IPS-18a (cell line): Measurements from ENCODE around the gene TBX5.

Experiments used
- H3K27ac ChIP-seq: one replicate; pipeline ENCODE4 v1.5.1; 2013; ENCODE audit warnings: low read length
- H3K27me3 ChIP-seq: one replicate; pipeline ENCODE4 v1.6.1; 2013; ENCODE audit warnings: mild to moderate bottlenecking, low read length; ENCODE audit not compliant: control insufficient read depth, insufficient read depth
- H3K36me3 ChIP-seq: one replicate; pipeline ENCODE4 v1.6.1; 2013; ENCODE audit warnings: low read depth, low read length; ENCODE audit not compliant: control insufficient read depth
- H3K4me1 ChIP-seq: one replicate; pipeline ENCODE4 v1.6.1; 2013; ENCODE audit warnings: low read depth, low read length; ENCODE audit not compliant: control insufficient read depth
- H3K4me3 ChIP-seq: one replicate; pipeline ENCODE4 v1.5.1; 2013; ENCODE audit warnings: low read length
- H3K9ac ChIP-seq: one replicate; pipeline ENCODE4 v1.6.1; 2013; ENCODE audit warnings: mild to moderate bottlenecking, low read length, moderate library complexity
- H3K9me3 ChIP-seq: one replicate; pipeline ENCODE4 v1.6.1; 2013; ENCODE audit warnings: low read depth, low read length; ENCODE audit not compliant: control insufficient read depth

The TBX5 gene

DNA sequence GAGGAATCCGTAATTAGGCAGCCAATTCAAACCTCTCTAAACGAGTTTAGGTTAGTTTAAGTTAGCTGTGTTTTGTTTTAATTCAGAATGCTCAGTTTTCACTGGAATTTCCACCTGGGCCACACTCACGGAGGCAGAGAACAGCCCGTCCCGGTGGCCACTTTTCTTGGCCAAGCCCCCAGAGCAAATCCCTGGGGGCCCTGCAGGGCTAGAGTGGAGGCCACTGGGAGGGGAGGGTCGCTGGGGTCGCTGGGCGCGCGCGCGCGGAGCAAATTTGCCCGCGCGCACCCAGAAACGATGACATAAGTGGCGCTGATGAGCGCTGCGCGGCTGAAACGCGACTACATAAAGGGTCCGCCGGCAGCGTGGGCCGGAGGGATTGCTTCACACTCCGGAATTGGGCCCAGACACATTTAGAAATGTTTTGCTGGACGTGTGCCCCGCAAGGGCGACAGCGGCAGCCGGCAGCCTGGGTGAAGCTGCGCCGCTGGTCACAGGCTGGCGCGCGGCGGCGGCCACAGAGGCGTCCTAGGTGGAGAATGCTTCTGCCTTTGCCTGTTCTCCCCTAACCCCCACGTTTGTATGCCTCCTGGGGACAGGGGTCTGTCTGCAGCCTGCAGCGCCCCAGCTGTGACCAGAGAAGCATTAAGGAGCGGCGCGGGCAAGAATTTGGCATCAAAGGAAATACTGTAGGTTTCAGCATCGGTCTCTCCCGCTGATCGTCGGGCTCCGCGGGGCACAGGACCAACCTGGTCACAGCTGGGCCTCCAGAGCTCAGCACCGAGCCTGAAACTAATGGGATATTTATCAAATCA, 37.9 kb upstream of the TBX5 start:
- Histone ChIP-seq H3K36me3 (no peaks in the 10 kb centered on the region), H3K4me1 (peaks cover 14% of the 10 kb centered on the region), H3K27ac (no peak overlapping the region), H3K4me3 (no peak overlapping the region), H3K9me3 (peaks cover 8% of the 10 kb centered on the region), H3K27me3 (peaks cover 100% of the 10 kb centered on the region), H3K9ac (no peak overlapping the region)

DNA sequence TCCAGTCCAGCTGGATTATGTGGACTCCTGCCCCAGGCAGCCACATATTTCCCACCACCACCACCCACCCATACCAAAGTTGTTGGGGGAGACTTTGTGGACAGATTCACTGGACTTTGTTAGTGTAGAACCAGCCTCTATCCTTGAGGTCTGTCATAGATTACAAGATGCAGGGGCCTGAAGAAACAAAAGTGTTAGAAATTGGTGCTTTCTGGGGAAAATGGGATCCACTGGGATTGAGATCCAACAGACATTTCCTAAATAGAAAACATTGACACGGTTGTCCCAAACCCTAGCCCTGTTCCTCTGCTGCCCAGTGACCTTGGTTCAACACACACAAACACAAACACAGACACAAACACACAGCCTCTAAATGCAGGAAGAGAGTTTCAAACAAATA, 36.6 kb upstream of the TBX5 start:
- Histone ChIP-seq H3K4me3 (no peak overlapping the region), H3K27ac (no peak overlapping the region), H3K27me3 (peaks cover 100% of the 10 kb centered on the region), H3K4me1 (peaks cover 8% of the 10 kb centered on the region), H3K9me3 (peaks cover 8% of the 10 kb centered on the region), H3K9ac (no peak overlapping the region), H3K36me3 (no peaks in the 10 kb centered on the region)

- no peak overlapping the region for H3K27ac ChIP-seq
- peaks cover 8% of the 10 kb centered on the region for H3K4me1 ChIP-seq
- H3K27me3 ChIP-seq, result peaks cover 100% of the 10 kb centered on the region
- H3K9ac ChIP-seq, result no peak overlapping the region
- H3K4me3 ChIP-seq, result no peak overlapping the region
- H3K9me3 ChIP-seq, result peaks cover 8% of the 10 kb centered on the region
- H3K36me3 ChIP-seq, result no peaks in the 10 kb centered on the region
Observed at GRCh38 chr12:114441545-114441944, 35.6 kb upstream of the TBX5 start.

DNA sequence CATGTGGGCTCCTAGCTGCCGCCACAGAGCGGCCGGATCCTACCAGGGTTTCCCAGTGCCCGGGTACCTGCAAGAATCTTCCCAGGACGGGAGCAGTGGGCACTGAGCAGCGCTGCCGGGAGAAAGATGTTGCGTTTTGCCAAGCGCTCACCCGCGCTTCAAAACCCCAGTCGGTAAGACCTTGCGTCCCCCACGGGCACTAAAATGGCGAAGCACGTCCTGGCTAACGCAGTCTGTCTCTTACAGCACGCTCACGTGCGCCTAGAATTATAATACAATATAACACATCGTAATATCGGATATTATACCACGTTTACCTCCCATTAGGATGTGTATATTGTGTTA, 35.1 kb upstream of the TBX5 start:
- Histone ChIP-seq H3K9ac (no peak overlapping the region), H3K36me3 (no peaks in the 10 kb centered on the region), H3K27ac (no peak overlapping the region), H3K27me3 (peaks cover 100% of the 10 kb centered on the region), H3K4me3 (no peak overlapping the region), H3K4me1 (peaks cover 8% of the 10 kb centered on the region), H3K9me3 (peaks cover 4% of the 10 kb centered on the region)

DNA sequence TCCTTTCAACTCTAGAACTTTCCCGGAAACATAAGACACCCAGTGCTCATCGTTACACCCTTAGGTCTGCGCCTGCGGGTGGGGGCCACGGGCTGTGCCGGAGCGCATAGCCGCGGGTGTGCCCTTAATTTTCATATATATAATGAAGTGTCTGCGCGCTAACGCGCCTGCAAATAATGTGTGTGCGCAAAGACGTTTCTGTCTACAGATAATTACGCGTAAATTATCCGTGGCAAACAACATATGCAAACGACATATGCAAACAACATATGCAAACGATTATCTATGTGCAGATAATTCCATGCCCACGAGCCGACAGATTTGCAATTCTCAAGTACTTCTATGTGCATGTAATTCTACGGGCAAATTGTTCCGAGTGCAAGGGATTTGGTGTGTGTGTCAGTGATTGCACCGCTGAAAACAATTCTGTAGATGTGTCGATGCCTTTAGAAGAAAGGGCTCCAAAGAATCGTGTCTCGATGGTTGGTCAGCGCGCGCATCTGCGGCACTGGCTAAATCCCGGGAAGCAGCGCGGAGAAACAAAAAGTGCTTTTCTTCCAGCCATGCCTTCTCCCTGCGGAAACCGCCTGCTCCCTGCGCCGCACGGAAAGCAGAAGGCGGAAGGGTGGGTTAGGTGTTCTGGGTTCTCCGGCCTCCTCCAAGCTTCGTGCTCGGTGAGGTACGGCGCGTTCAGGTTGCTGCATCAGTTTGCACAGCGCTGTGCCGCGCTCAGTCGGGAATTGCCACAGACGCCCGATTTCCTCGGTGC, 34.5 kb upstream of the TBX5 start:
- Histone ChIP-seq H3K9ac (no peak overlapping the region), H3K4me1 (peaks cover 8% of the 10 kb centered on the region), H3K4me3 (no peak overlapping the region)

DNA sequence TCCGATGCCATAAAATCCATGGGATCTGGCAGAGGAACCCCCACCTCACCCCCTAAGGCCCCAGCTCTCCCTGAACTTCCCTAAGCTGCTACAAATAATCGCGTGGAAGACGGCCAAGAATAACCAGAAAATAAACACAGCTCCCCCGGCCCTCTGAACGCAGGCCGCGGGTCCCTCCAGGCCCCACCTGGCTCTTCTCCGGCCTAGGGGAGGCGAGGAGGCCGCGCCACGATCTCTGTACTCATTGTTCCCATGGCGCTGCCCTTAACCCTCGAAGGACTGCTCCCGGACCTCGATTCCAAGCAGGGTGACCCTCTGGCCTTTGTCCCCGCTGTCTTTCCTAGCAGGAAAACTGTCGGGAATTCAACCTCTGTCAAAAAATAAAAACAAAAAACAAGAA, 33.9 kb upstream of the TBX5 start:
- peaks cover 100% of the 10 kb centered on the region for H3K27me3 ChIP-seq
- peaks cover 8% of the 10 kb centered on the region for H3K4me1 ChIP-seq
- no peak overlapping the region for H3K9ac ChIP-seq
- no peak overlapping the region for H3K27ac ChIP-seq
- peaks cover 4% of the 10 kb centered on the region for H3K9me3 ChIP-seq
- no peak overlapping the region for H3K4me3 ChIP-seq
- no peaks in the 10 kb centered on the region for H3K36me3 ChIP-seq

More for the DNA sequence above, 34.5 kb upstream of the TBX5 start:
- peaks cover 4% of the 10 kb centered on the region for H3K9me3 ChIP-seq
- no peak overlapping the region for H3K27ac ChIP-seq
- peaks cover 100% of the 10 kb centered on the region for H3K27me3 ChIP-seq
- H3K36me3 ChIP-seq, result no peaks in the 10 kb centered on the region

DNA sequence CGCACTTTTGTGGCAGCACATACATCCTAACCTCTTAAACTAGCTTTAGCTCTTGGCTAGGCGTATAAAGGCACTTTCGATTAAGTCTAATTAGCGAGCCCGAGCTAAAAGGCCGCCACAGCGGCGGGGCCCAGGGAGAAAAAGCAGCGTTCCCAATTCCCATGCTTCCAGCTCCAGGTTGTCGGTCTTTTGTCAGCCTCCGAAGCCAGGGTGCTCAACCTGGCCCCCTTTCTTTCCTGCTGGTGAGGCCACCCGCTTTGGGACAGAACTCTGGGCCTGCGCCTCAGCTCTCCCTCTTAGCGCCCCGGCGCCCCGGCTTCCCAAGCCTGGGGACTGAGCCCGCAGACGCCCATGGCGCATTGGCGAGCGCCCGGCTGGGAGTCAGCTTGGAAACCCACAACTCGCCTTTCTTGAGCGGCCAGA, 33.3 kb upstream of the TBX5 start:
- peaks cover 4% of the 10 kb centered on the region for H3K9me3 ChIP-seq
- H3K9ac ChIP-seq, result no peak overlapping the region
- H3K27ac ChIP-seq, result no peak overlapping the region
- no peaks in the 10 kb centered on the region for H3K36me3 ChIP-seq
- H3K4me3 ChIP-seq, result no peak overlapping the region
- peaks cover 8% of the 10 kb centered on the region for H3K4me1 ChIP-seq
- H3K27me3 ChIP-seq, result peaks cover 100% of the 10 kb centered on the region

DNA sequence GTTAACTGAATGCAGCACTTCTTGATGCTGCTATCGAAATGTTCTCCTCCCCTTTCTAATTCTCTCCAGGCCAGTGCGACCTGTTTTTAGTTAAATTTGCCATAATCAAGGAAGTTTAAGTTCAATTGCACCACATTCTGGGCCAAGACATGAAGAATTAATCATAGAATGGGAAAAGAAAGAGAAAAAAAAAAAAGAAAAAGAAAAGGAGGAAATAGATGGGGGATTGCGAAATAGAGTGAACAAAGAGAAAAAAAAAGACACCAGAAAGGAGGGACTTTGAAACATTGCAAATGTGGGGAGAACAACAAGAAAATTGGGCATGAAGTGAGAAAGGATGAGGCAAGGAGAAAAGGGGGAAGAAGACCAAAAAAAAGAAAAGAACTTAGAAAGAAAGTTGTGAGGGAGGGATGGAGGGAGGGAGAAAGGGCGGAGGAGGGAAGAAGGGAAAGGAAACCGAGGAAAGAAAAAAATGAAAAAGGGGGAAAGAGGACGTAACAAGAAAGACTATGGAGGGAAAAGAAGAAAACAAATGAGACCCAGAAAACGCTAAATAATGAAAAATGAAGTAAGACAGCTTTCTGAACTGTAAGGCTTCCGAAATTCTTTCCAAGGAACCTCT, 32.8 kb upstream of the TBX5 start:
- H3K27me3 ChIP-seq, result peaks cover 97% of the 10 kb centered on the region
- no peak overlapping the region for H3K27ac ChIP-seq
- peaks cover 4% of the 10 kb centered on the region for H3K9me3 ChIP-seq
- no peak overlapping the region for H3K4me3 ChIP-seq
- no peaks in the 10 kb centered on the region for H3K36me3 ChIP-seq
- H3K4me1 ChIP-seq, result peaks cover 8% of the 10 kb centered on the region
- no peak overlapping the region for H3K9ac ChIP-seq

DNA sequence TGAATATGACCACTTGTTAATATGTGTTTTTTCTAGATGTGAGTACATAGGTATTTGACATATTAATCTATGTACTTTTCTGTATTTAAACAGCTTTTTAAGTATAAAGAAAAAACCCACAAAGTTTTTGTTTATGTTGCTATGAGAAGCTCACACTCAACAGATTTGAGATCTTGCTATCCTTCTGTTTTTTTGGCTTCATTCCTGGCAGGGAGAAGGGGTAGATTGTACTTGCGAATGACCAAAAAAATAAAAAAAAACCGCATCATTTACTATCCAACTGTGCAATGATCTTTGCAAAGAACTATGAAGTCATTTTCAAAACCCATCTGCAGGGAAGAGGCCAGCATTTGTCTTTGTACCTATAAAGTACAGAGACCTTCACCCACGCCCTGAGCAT, 28.4 kb upstream of the TBX5 start:
- Histone ChIP-seq H3K4me3 (no peak overlapping the region), H3K4me1 (peaks cover 3% of the 10 kb centered on the region), H3K27ac (no peak overlapping the region), H3K9me3 (no peaks in the 10 kb centered on the region), H3K9ac (no peak overlapping the region), H3K27me3 (peaks cover 86% of the 10 kb centered on the region), H3K36me3 (no peaks in the 10 kb centered on the region)

DNA sequence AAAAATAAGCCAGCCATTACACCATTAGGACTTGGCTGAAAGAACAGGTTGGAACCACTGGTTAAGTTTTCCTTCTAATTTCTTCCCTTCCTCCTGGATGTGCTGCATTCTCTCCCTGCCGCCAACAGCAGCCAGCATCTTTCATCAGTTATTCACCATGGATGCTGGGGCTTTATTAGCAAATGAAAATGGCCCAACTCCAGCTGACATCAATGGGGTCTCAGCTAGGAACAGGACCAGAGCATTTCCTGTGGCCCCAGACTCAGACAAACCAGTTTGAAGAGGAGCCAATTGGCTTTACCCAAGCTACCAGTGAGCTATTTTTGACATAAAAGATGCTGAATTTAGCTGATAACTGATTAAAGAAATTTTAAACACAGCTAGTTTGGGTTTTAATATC, 26.0 kb upstream of the TBX5 start:
- Histone ChIP-seq H3K27ac (no peak overlapping the region), H3K36me3 (no peaks in the 10 kb centered on the region), H3K9me3 (no peaks in the 10 kb centered on the region), H3K4me1 (no peaks in the 10 kb centered on the region), H3K9ac (no peak overlapping the region), H3K4me3 (no peak overlapping the region), H3K27me3 (peaks cover 84% of the 10 kb centered on the region)

DNA sequence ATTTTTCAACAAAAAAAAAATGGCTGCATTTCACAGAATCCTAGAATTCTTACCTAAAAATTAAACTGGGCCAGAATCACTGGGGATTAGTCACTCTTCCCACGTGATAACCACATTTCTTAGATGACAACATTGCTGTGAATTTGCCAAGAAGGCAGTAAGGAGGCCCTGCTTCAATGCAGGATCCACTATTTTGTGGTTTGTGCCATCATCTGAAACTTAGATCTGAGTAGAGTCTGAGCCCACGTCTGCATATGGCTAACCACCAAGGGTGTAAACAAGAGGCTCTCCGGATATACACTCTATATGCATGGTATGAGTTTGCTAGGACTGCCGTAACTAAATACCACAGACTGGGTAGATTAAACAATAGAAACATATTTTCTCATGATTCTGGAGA, 24.4 kb upstream of the TBX5 start:
- Histone ChIP-seq H3K9me3 (no peaks in the 10 kb centered on the region), H3K36me3 (no peaks in the 10 kb centered on the region), H3K27me3 (peaks cover 84% of the 10 kb centered on the region), H3K4me3 (no peak overlapping the region), H3K9ac (no peak overlapping the region), H3K4me1 (no peaks in the 10 kb centered on the region), H3K27ac (no peak overlapping the region)
